GM21526 (cell line): ENCODE data around the gene GLYAT.
"Not testable (repeated sequence)": the region's sequence is repeated elsewhere in the genome, so short reads cannot be mapped to it uniquely, and the experiment has no call there.

Experiments used
- ATAC-seq: cut with Tn5 transposase; IDR thresholded peaks from one replicate; pipeline ENCODE4 v1.9.1; 2021; ENCODE audit warnings: moderate library complexity; ENCODE audit not compliant: unreplicated experiment, low FRiP score

Gene GLYAT

DNA sequence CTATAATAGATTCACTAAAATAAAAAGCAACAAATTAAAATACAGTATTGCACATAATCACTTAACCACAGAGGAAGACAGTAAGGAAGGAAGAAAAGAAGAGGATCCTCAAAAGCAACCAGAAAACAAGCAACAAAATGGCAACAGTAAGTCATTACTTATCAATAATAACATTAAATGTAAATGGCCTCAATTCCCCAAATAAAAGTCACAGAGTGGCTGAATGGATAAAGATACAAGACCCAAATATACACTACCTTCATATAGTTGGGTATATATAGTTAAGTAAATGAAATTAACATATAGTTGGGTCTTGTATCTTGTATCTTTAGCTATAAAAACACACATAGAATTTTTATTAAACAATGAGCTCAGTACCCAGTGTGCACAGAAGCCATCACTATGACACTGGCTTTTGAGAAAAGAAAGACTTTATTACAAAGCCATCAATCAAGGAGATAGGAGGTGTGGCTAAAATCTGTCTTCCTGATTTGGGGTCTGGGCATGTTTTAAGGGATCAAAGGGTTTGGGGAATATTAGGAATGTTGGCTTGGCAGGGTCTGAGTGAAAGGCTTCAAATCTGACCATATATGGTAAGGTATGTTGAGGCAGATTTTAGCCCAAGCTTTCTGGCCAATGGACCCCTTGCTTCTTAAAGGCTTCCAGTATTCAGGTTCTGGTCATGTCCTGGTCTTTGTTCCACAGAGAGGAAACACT, 13.4 kb upstream of the GLYAT start:
- ATAC-seq, result no peak

GRCh38 chr11:58742981-58743880, 11.5 kb upstream of the GLYAT start:
- no peak for ATAC-seq

GRCh38 chr11:58742140-58742539, 10.4 kb upstream of the GLYAT start:
- peak; percentile 78 for ATAC-seq

GRCh38 chr11:58741127-58741526, 9.4 kb upstream of the GLYAT start:
- ATAC-seq, result no peak

DNA sequence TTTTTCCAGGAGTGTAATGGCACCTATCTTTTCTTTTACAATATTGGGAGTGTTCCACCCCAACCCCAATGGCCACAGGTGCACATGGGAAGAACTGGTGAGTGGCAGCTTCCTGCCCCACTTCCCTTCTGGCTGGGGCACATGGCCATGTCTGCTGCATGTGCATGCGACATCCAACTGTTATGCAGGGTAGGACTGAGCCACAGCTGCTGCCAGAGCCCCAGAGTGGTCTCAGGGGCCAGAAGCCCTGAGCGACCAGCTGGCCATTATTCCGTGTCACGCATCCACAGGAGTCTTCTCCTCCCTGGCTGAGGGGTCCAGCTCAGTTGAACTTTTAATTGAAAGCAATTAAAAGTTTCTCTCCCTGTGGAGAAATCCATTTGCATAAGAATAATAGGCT, 8.7 kb upstream of the GLYAT start:
- no peak for ATAC-seq

- ATAC-seq, result no peak
These were observed 8.1 kb upstream of the GLYAT start for GRCh38 chr11:58739725-58740430.

GRCh38 chr11:58734681-58735490, 3.1 kb upstream of the GLYAT start:
- no peak for ATAC-seq

- no peak for ATAC-seq
These were observed 1.1 kb downstream of the GLYAT start for GRCh38 chr11:58730507-58731089.

- no peak for ATAC-seq
These were observed 4.3 kb downstream of the GLYAT start for GRCh38 chr11:58727415-58727797.

- no peak for ATAC-seq
These were observed 4.9 kb downstream of the GLYAT start for GRCh38 chr11:58726737-58727414.

- no peak for ATAC-seq
These were observed 12.2 kb downstream of the GLYAT start for GRCh38 chr11:58719406-58720117.

DNA sequence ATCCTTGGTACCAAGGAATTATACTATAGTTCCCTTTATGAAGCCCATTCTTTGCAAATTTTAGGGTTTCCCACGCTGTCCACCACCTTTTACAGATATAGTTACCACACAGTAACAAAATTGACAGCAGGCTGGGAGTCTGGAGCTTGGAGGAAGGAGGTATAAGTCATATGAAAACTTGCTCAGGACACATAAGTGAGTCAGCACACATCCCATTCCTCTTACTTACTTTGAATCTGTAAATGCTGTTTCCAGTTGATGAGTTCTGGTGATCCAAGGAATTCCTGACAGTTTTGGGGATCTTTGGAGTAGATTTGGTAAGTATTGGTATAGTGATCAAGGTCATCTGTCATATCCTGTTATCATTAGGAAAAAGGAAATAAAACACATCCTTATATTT, 19.2 kb downstream of the GLYAT start:
- no peak for ATAC-seq

GRCh38 chr11:58711832-58712231, 19.9 kb downstream of the GLYAT start:
- no peak for ATAC-seq

DNA sequence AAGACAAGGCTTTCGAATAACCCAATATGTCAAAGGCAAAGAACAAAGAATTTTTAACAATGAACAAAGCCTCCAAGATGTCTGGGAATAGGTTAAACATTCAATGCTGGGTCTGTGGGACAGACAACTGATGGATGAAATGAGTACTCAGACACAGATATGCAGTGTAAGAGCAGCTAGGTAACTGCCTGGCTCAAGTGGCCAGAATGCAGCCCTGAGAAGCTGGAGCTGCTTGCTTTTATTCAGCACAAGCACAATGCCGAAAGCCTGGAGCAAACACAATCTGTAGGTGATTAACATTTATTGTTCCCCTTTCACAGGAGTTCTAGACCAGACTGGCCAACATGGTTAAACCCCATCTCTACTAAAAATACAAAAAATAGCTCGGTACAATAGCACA, 24.0 kb downstream of the GLYAT start:
- ATAC-seq, result no peak

DNA sequence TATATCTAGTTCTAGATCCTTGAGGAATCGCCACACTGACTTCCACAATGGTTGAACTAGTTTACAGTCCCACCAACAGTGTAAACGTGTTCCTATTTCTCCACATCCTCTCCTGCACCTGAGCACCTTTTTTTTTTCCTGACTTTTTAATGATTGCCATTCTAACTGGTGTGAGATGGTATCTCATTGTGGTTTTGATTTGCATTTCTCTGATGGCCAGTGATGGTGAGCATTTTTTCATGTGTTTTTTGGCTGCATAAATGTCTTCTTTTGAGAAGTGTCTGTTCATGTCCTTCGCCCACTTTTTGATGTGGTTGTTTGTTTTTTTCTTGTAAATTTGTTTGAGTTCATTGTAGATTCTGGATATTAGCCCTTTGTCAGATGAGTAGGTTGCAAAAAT, 34.9 kb downstream of the GLYAT start:
- not testable (repeated sequence) for ATAC-seq

- no peak for ATAC-seq
These were observed 38.7 kb downstream of the GLYAT start for GRCh38 chr11:58693026-58693425.

DNA sequence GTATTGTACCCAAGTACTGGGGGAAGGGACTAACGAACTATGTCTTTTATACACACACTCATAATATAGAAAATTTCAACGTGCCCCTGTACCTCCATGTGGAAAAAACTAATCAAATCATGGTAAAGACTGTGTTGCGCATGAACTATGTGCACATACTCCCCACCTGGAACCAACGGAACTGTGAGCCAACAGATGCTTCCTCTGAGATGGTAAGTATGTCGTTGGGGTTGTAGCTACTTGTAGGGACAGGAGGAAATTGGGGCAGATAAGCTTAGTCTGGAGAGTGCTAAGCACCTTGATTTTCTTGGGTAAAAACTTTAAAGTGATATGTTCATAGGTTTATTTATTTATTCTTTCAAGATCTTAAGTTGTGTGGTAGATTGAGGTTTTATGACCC, 40.1 kb downstream of the GLYAT start:
- ATAC-seq, result no peak

DNA sequence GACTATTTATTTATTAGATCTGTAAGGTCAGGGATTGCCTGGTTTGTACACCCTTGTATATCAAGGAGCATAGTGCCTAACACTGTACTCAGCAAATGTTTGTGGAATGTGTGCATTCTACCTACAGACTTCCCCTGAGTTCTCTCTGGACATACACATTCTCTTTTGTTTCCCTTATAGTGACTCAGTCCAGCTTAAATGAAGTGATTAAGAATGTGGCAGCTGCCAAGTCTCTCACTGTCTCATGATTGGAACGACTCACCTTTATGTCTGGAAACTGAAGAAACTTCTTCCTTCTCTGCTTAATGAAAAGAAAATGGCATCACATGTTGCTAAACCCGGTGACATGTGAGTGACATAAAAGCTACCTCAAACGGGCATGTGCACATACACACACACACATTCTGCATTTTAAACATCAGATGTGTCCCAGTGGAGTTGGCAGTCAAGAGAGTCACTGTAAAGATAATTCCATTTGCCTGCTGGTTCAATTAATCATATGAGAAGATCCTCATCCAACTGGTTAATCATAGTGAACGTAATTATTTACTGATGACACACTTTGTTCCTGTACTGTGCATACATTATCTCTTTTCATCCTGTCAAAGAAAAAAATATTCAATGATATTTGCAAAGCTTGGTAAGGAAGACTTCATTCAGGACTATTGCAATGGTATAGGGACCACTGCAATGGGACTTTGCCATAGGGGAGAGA, 42.8 kb downstream of the GLYAT start:
- no peak for ATAC-seq
